Measurements from ENCODE around the gene NLE1.

- TF ChIP-seq, protein P1, sequence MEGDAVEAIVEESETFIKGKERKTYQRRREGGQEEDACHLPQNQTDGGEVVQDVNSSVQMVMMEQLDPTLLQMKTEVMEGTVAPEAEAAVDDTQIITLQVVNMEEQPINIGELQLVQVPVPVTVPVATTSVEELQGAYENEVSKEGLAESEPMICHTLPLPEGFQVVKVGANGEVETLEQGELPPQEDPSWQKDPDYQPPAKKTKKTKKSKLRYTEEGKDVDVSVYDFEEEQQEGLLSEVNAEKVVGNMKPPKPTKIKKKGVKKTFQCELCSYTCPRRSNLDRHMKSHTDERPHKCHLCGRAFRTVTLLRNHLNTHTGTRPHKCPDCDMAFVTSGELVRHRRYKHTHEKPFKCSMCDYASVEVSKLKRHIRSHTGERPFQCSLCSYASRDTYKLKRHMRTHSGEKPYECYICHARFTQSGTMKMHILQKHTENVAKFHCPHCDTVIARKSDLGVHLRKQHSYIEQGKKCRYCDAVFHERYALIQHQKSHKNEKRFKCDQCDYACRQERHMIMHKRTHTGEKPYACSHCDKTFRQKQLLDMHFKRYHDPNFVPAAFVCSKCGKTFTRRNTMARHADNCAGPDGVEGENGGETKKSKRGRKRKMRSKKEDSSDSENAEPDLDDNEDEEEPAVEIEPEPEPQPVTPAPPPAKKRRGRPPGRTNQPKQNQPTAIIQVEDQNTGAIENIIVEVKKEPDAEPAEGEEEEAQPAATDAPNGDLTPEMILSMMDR (conservative IDR thresholded peaks at IDR 0.05; ENCODE audit: low read length), result peak; percentile 29
- TF ChIP-seq EZH2phosphoT487 (IDR thresholded peaks at IDR 0.05; ENCODE audit: borderline replicate concordance), result no peak
Observed at GRCh38 chr17:35088356-35088880, 53.7 kb downstream of the NLE1 start.

All from Loucy (cell line).